CD14-positive monocyte (primary cell): ENCODE results near the gene PHF3. TPM values are rescaled to one million over a fixed set of nuclear protein-coding genes. Genes with fewer than 3 reads are reported as not detected.

Experiments
- DNase-seq, 3 donors: peaks; one replicate each; pipeline ENCODE4 v3.0.0-alpha.2; 2011 to 2022
- H2AFZ ChIP-seq: 2 replicates; pipeline ENCODE4 v1.6.0; 2012; ENCODE audit warnings: mild to moderate bottlenecking, low read depth, low read length, inconsistent platforms; ENCODE audit not compliant: insufficient read depth, poor library complexity, severe bottlenecking
- H3K27ac ChIP-seq, 2 donors: 1 replicate in 1 of 2; 2 replicates in 1 of 2; pipeline ENCODE4 v1.5.1; 2012 to 2013; ENCODE audit warnings: low read length in 2 of 2, control low read depth in 1 of 2, inconsistent platforms in 1 of 2, low read depth in 1 of 2, mild to moderate bottlenecking in 1 of 2
- H3K27me3 ChIP-seq, 2 donors: one replicate each; pipeline versions ENCODE4 v1.6.0 to v1.6.1; 2011 to 2013; ENCODE audit warnings: low read length in 2 of 2; ENCODE audit not compliant: control insufficient read depth in 2 of 2, insufficient read depth in 2 of 2
- H3K36me3 ChIP-seq, 2 donors: replicated peaks in 1 of 2; 1 replicate in 1 of 2; 2 replicates in 1 of 2; pipeline versions ENCODE4 v1.5.1 to v1.6.1; 2012 to 2013; ENCODE audit warnings: low read length in 2 of 2, control low read depth in 1 of 2, inconsistent platforms in 1 of 2, mild to moderate bottlenecking in 1 of 2; ENCODE audit not compliant: insufficient read depth in 2 of 2, control insufficient read depth in 1 of 2
- H3K4me1 ChIP-seq, 2 donors: 1 replicate in 1 of 2; 2 replicates in 1 of 2; pipeline versions ENCODE4 v1.5.1 to v1.6.1; 2012 to 2013; ENCODE audit warnings: low read length in 2 of 2, control low read depth in 1 of 2, inconsistent platforms in 1 of 2, mild to moderate bottlenecking in 1 of 2, moderate library complexity in 1 of 2; ENCODE audit not compliant: insufficient read depth in 2 of 2, control insufficient read depth in 1 of 2
- H3K4me2 ChIP-seq: replicated peaks from 2 replicates; pipeline ENCODE3; 2012; ENCODE audit warnings: low read length, moderate library complexity, mild to moderate bottlenecking; ENCODE audit not compliant: poor library complexity, severe bottlenecking; ENCODE audit errors: extremely low read depth
- H3K4me3 ChIP-seq, 3 experiments: fragments of 200-600 bp in 1 of 3; sonication (generic) in 1 of 3; replicated peaks in 1 of 3; 1 replicate in 2 of 3; 2 replicates in 1 of 3; pipeline ENCODE4 v1.5.1; 2011 to 2013; ENCODE audit warnings: low read length in 3 of 3, mild to moderate bottlenecking in 3 of 3, control low read depth in 2 of 3, low read depth in 2 of 3, inconsistent platforms in 1 of 3, moderate library complexity in 1 of 3
- H3K79me2 ChIP-seq: 2 replicates; pipeline ENCODE4 v1.6.0; 2012; ENCODE audit warnings: mild to moderate bottlenecking, control low read depth, inconsistent platforms, low read length, moderate library complexity; ENCODE audit not compliant: insufficient read depth
- H3K9ac ChIP-seq: 2 replicates; pipeline ENCODE4 v1.6.0; 2017; ENCODE audit warnings: low read length, mild to moderate bottlenecking; ENCODE audit not compliant: insufficient read depth, poor library complexity, severe bottlenecking
- H3K9me3 ChIP-seq, 2 donors: replicated peaks in 1 of 2; 1 replicate in 1 of 2; 2 replicates in 1 of 2; pipeline versions ENCODE4 v1.5.1 to v1.6.1; 2012 to 2013; ENCODE audit warnings: low read length in 2 of 2, control low read depth in 1 of 2; ENCODE audit not compliant: control insufficient read depth in 1 of 2, insufficient read depth in 1 of 2
- H4K20me1 ChIP-seq: 2 replicates; pipeline ENCODE4 v1.6.0; 2012; ENCODE audit warnings: mild to moderate bottlenecking, low read length, control low read depth, moderate library complexity; ENCODE audit not compliant: insufficient read depth
- H3K27ac Mint-ChIP-seq, 7 donors: one replicate each; pipeline ENCODE4 v1.8.0; 2020; ENCODE audit warnings: mild to moderate bottlenecking in 7 of 7, mixed read lengths in 7 of 7, moderate library complexity in 6 of 7, inconsistent platforms in 2 of 7
- H3K27me3 Mint-ChIP-seq, 3 donors: one replicate each; pipeline ENCODE4 v1.8.0; 2021 to 2022; ENCODE audit warnings: low read depth in 3 of 3, mild to moderate bottlenecking in 3 of 3, mixed read lengths in 3 of 3, moderate library complexity in 3 of 3, inconsistent platforms in 1 of 3
- H3K36me3 Mint-ChIP-seq, 2 donors: one replicate each; pipeline ENCODE4 v1.8.0; 2020; ENCODE audit warnings: mixed read lengths in 2 of 2, inconsistent platforms in 1 of 2, mild to moderate bottlenecking in 1 of 2
- H3K4me1 Mint-ChIP-seq: one replicate; pipeline ENCODE4 v1.8.0; 2020; ENCODE audit warnings: mild to moderate bottlenecking, mixed read lengths
- H3K4me3 Mint-ChIP-seq, 2 donors: one replicate each; pipeline ENCODE4 v1.8.0; 2020; ENCODE audit warnings: mild to moderate bottlenecking in 2 of 2, mixed read lengths in 2 of 2, moderate library complexity in 1 of 2
- H3K9me3 Mint-ChIP-seq, 7 donors: one replicate each; pipeline ENCODE4 v1.8.0; 2020 to 2022; ENCODE audit warnings: mixed read lengths in 7 of 7, mild to moderate bottlenecking in 6 of 7, moderate library complexity in 6 of 7, inconsistent platforms in 2 of 7
- CTCF ChIP-seq: fragments of 200-600 bp; IDR thresholded peaks from one replicate; pipeline ENCODE4 v1.8.0; 2022; ENCODE audit warnings: antibody characterized with exemption, mild to moderate bottlenecking
- WGBS: methylation state at CpG from one replicate; pipeline ENCODE4 v1.1.5; 2013; ENCODE audit warnings: missing lambda C conversion rate; ENCODE audit not compliant: insufficient coverage; 5-methylcytosine and 5-hydroxymethylcytosine counted together
- intact Hi-C, 2 donors: fragments of 100-400 bp; cut with micrococcal nuclease; formaldehyde crosslinking; loops; one replicate each; pipeline versions ENCODE4 v1.15.0 to v1.15.1; 2023
- polyA plus RNA-seq, 3 donors: library from polyadenylated mRNA; depleted of rRNA in 1 of 3; unstranded in 2 of 3; stranded (reverse) in 1 of 3; fragments of 300-500 nt in 2 of 3; fragments of >200 nt in 1 of 3; fragmentation: Illumina TruSeq in 2 of 3; gene quantifications; 1 replicate in 2 of 3; 2 replicates in 1 of 3; pipeline ENCODE4 v1.2.3, GENCODE V29; 2012 to 2021

Gene PHF3
- polyA plus RNA-seq, 3 donors, result 5.4 to 13.8 (median 13.0) TPM

GRCh38 chr6:63744810-63745209 lies 109.2 kb downstream of the PHF3 start:
- Mint-ChIP-seq H3K27ac (no peak overlapping the region), H3K4me1 (no peaks in the 10 kb centered on the region), H3K9me3 (peaks cover 5 to 9% (median 8%) of the 10 kb centered on the region in 7 donors), H3K4me3 (no peak overlapping the region), H3K36me3 (no peaks in the 10 kb centered on the region), H3K27me3 (peaks cover 0 to 3% (median 1%) of the 10 kb centered on the region in 3 donors)
- H4K20me1 ChIP-seq, result no peaks in the 10 kb centered on the region
- H3K36me3 ChIP-seq, result no peaks in the 10 kb centered on the region
- H3K4me3 ChIP-seq, result no peak overlapping the region
- H3K27me3 ChIP-seq, result no peaks in the 10 kb centered on the region
- no peak for TF ChIP-seq CTCF
- no peak overlapping the region for H2AFZ ChIP-seq
- H3K4me1 ChIP-seq, result no peaks in the 10 kb centered on the region
- intact Hi-C loops, result no loop called here
- H3K9ac ChIP-seq, result no peak overlapping the region
- no peak overlapping the region for H3K4me2 ChIP-seq
- WGBS, result no CpG with 5 or more reads among the region's 4 CpGs
- no peak overlapping the region for H3K27ac ChIP-seq
- no peak for DNase-seq
- no peaks in the 10 kb centered on the region for H3K9me3 ChIP-seq
- H3K79me2 ChIP-seq, result no peaks in the 10 kb centered on the region

- H3K27me3 ChIP-seq, result no peaks in the 10 kb centered on the region
- no peaks in the 10 kb centered on the region for H3K4me1 ChIP-seq
- Mint-ChIP-seq H3K27me3 (peaks cover 0 to 3% (median 1%) of the 10 kb centered on the region in 3 donors), H3K27ac (no peak overlapping the region), H3K9me3 (peaks cover 4 to 9% (median 8%) of the 10 kb centered on the region in 7 donors), H3K4me1 (no peaks in the 10 kb centered on the region), H3K36me3 (no peaks in the 10 kb centered on the region), H3K4me3 (no peak overlapping the region)
- no peak for TF ChIP-seq CTCF
- no peak overlapping the region for H3K4me2 ChIP-seq
- H3K36me3 ChIP-seq, result no peaks in the 10 kb centered on the region
- H3K9ac ChIP-seq, result no peak overlapping the region
- H3K4me3 ChIP-seq, result no peak overlapping the region
- no peaks in the 10 kb centered on the region for H3K9me3 ChIP-seq
- no peak overlapping the region for H3K27ac ChIP-seq
- H2AFZ ChIP-seq, result no peak overlapping the region
- intact Hi-C loops, result no loop called here
- H3K79me2 ChIP-seq, result no peaks in the 10 kb centered on the region
- DNase-seq, result no peak
- no peaks in the 10 kb centered on the region for H4K20me1 ChIP-seq
These were observed 110.2 kb downstream of the PHF3 start for GRCh38 chr6:63745784-63746183.
